Measurements from ENCODE around the gene ESYT2. TPM values are rescaled to one million over a fixed set of nuclear protein-coding genes. Genes with fewer than 3 reads are reported as not detected.

ESYT2 gene
- total RNA-seq, 1 donor from 2014 or later: 79.1 TPM

Other genes with a start within 250 kb of the ESYT2 start
- gene PTPRN2, start 241.7 kb downstream of the ESYT2 start, total RNA-seq: 52.2 TPM
- 12.2 TPM for gene NCAPG2, start 124.7 kb downstream of the ESYT2 start, total RNA-seq
- gene DYNC2I1, start 27.0 kb upstream of the ESYT2 start, total RNA-seq: 10.6 TPM

Data from frontal cortex (tissue), 1 donor.